HUES64 (cell line): ENCODE data around the gene ANKRD16.
"Not testable (repeated sequence)": the region's sequence is repeated elsewhere in the genome, so short reads cannot be mapped to it uniquely, and the experiment has no call there.

Source experiments
- H3K27ac ChIP-seq: 2 replicates; pipeline ENCODE4 v1.7.0; 2013; ENCODE audit warnings: low read depth, low read length, inconsistent platforms
- H3K27me3 ChIP-seq: 2 replicates; pipeline ENCODE4 v1.6.1; 2013; ENCODE audit warnings: mild to moderate bottlenecking, low read length; ENCODE audit not compliant: insufficient read depth
- H3K36me3 ChIP-seq: 2 replicates; pipeline ENCODE4 v1.6.1; 2013; ENCODE audit warnings: mild to moderate bottlenecking, low read length; ENCODE audit not compliant: insufficient read depth
- H3K4me1 ChIP-seq: 2 replicates; pipeline ENCODE4 v1.6.1; 2013; ENCODE audit warnings: mild to moderate bottlenecking, low read length, moderate library complexity; ENCODE audit not compliant: insufficient read depth
- H3K4me3 ChIP-seq: 2 replicates; pipeline ENCODE4 v1.5.1; 2013; ENCODE audit warnings: mild to moderate bottlenecking, low read length, moderate library complexity
- H3K9ac ChIP-seq: 2 replicates; pipeline ENCODE4 v1.6.1; 2013; ENCODE audit warnings: mild to moderate bottlenecking, low read depth, low read length
- H3K9me3 ChIP-seq: 2 replicates; pipeline ENCODE4 v1.6.1; 2013; ENCODE audit warnings: low read depth, low read length; ENCODE audit not compliant: insufficient read depth
- WGBS: fragments of 150-250, 120-280 bp; methylation state at CpG from one replicate; pipeline ENCODE4 v1.1.7; 2013; ENCODE audit warnings: missing lambda C conversion rate; 5-methylcytosine and 5-hydroxymethylcytosine counted together

Gene ANKRD16

DNA sequence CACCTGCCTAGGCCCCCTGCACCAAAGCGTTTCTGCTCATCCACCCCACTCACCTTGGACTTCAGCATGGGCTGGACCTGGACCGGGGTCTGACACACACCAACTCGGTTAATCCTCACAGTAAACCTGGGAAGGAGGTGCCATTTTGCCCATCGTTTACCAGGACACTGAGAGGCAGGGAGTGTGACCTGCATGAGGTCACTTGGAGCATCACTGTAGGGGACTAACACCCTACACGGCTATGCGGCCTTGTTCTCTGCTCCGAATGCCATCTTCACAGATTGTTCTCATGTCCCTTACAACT is 33.0 kb downstream of the ANKRD16 start:
- no peak overlapping the region for H3K27ac ChIP-seq
- H3K4me1 ChIP-seq = no peaks in the 10 kb centered on the region
- H3K27me3 ChIP-seq = no peaks in the 10 kb centered on the region
- no peak overlapping the region for H3K9ac ChIP-seq
- H3K9me3 ChIP-seq = no peaks in the 10 kb centered on the region
- H3K36me3 ChIP-seq = no peaks in the 10 kb centered on the region
- no peak overlapping the region for H3K4me3 ChIP-seq
- WGBS = 89% methylated on average over 7 of the region's 7 CpGs

DNA sequence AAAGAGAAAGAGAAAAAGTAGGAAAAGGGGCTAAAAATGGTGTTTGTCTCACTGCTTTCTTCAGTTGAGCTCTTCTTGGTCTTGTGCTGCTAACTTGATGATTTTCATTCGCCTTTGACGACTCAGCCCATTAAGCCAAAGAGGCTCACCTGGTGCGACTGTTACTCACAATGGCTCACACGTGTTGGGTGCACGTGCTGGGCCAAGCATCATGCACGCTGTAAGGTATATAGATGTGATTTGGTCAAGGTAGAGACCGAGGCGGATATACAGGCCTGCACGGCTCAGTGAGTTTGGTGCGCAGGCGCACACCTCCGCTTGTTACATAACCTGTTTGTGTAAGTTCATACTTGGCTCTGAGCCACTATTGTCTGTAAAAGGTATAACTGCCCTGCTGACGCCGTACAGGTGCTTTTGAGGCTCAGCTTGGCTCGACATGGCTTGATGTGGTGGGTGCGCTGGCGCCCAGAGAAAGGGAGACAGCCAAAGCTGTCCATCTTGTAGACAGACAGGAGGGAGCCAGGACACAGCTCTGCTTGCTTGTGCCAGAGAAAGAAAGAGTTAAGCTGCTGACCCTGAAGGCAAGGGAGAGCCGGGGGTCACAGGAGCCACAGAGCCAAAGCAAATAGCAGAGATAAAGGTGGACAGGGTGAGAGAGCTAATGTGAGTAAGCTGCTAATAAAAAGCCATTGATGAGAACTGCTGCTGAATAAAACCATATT is 33.6 kb downstream of the ANKRD16 start:
- Histone ChIP-seq H3K9me3 (no peaks in the 10 kb centered on the region), H3K4me3 (no peak overlapping the region), H3K27ac (no peak overlapping the region), H3K27me3 (no peaks in the 10 kb centered on the region), H3K9ac (no peak overlapping the region), H3K4me1 (no peaks in the 10 kb centered on the region), H3K36me3 (no peaks in the 10 kb centered on the region)
- WGBS = 82% methylated on average over 18 of the region's 18 CpGs

DNA sequence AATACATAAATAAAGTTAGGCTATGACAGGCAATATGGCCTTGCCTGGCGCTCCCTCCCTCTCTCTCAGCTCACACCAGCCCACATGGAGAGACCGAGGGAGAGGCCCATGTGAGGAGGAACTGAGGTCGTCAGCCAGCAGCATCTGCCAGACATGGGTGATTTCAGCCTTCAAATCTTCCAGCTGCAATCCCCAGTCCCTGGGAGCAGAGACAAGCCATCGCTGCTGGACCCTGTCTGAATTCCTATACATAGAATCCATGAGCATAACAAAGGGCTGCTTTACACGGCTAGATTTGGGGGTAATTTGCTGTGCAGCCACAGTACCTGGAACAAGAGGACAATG is 35.6 kb downstream of the ANKRD16 start:
- H3K36me3 ChIP-seq = no peaks in the 10 kb centered on the region

DNA sequence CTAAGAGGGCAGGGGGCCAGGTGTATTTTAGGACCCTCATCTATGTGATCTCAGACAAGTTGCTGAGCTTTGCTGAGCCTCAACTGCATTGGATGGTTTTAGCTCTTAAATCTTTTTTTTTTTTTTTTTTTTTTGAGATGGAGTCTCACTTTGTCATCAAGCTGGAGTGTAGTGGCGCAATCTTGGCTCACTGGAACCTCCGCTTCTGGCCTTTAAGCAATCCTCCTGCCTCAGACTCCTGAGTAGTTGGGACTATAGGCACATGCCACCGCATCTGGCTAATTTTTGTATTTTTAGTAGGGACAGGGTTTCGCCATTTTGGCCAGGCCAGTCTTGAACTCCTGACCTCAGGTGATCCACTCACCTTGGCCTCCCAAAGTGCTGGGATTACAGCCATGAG is 43.0 kb downstream of the ANKRD16 start:
- H3K4me3 ChIP-seq, H3K36me3 ChIP-seq, H3K9me3 ChIP-seq, H3K9ac ChIP-seq, H3K27me3 ChIP-seq, H3K4me1 ChIP-seq, H3K27ac ChIP-seq: not testable (repeated sequence)
- WGBS = 97% methylated on average over 4 of the region's 4 CpGs

More for the DNA sequence above, 35.6 kb downstream of the ANKRD16 start:
- Histone ChIP-seq H3K9me3 (no peaks in the 10 kb centered on the region), H3K4me1 (no peaks in the 10 kb centered on the region), H3K4me3 (no peak overlapping the region), H3K27me3 (no peaks in the 10 kb centered on the region), H3K9ac (no peak overlapping the region), H3K27ac (no peak overlapping the region)
- 82% methylated on average over 5 of the region's 5 CpGs for WGBS

DNA sequence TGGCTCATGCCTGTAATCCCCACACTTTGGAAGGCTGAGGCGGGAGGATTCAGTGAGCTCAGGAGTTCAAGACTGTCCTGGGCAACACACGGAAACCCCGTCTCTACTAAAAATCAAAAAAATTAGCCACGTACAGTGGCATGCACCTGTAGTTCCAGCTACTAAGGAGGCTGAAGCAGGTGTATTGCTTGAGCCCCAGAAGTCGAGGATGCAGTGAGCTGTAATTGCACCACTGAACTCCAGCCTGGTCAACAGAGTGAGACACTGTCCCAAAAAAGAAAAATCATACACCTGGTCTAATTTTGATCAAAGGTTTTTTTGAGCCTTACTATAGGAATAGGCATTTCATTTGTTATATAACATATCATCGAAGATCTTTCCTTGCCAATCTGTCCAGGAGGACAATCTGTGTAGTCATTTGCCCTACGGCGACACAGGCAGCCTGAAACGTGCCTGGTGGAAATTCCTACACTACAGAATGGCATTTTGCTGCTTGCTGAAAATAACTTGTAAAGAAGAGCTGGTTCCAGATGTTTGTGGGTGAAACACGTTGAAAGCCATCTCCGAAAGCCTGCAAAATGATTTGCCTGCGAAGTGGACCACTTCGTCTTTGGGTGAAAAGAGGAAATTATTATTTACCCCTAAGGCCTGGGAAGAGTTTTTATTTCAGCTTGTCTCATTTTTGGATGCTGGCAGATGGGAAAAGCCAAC is 45.2 kb downstream of the ANKRD16 start:
- WGBS = 93% methylated on average over 13 of the region's 13 CpGs
- no peak overlapping the region for H3K4me3 ChIP-seq
- H3K36me3 ChIP-seq = no peaks in the 10 kb centered on the region
- H3K27ac ChIP-seq = no peak overlapping the region
- no peaks in the 10 kb centered on the region for H3K9me3 ChIP-seq
- H3K4me1 ChIP-seq = 0 out of 2 replicates have a peak, but pooled peaks cover 4% of the 10 kb centered on the region
- H3K9ac ChIP-seq = no peak overlapping the region
- no peaks in the 10 kb centered on the region for H3K27me3 ChIP-seq

DNA sequence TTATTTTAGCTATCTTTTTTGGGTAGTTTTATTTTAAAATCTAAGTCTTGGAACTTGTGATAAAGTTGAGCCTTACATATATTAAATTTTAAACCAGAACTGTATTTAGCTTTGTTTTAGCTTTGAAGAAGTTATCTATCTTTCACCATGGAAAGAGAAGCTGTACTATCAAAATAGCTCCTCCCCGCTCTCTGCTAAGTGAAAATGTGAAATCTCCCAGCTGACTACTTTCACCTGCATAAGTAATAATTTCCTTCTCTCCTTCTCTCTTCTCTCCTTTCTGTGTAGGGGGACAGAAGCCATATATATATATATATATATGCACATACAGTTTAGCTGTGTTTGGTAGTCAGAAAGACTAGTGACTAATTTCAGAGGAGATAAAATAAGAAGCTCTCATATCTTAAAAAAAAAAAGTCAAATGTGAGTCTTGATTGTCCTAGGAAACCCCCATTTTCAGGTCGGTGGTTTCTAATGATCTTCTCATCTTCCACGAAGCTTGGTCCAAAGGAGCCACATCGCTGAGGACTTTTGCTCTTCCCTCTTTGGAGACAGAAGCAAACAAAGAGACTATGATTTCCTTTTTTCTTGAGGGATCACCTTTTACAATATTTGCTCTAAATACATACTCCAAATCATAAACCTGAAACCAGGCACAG is 45.9 kb downstream of the ANKRD16 start:
- Histone ChIP-seq H3K27ac (no peak overlapping the region), H3K9me3 (no peaks in the 10 kb centered on the region), H3K36me3 (no peaks in the 10 kb centered on the region), H3K4me1 (0 out of 2 replicates have a peak, but pooled peaks cover 4% of the 10 kb centered on the region), H3K4me3 (no peak overlapping the region), H3K9ac (no peak overlapping the region), H3K27me3 (no peaks in the 10 kb centered on the region)
- 98% methylated on average over 4 of the region's 4 CpGs for WGBS

DNA sequence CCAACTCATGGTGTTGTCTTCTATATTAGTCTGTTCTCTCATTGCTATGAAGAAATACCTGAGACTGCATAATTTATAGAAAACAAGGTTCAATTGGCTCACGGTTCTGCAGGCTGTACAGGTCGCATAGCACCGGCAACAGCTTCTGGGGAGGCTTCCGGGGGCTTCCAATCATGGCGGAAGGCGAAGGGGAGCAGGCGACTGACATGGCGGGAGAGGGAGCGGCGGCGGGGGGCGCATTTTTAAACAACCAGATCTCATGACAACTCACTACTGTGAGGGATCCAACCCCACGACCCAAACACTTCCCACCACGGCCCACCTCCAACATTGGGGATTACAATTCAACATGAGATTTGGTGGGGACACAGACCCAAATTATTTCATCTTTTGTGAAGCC is 47.7 kb downstream of the ANKRD16 start:
- WGBS = 90% methylated on average over 14 of the region's 14 CpGs
- H3K36me3 ChIP-seq = no peaks in the 10 kb centered on the region
- no peaks in the 10 kb centered on the region for H3K9me3 ChIP-seq
- H3K4me3 ChIP-seq = no peak overlapping the region
- no peak overlapping the region for H3K27ac ChIP-seq
- no peaks in the 10 kb centered on the region for H3K27me3 ChIP-seq
- no peak overlapping the region for H3K9ac ChIP-seq
- 0 out of 2 replicates have a peak, but pooled peaks cover 4% of the 10 kb centered on the region for H3K4me1 ChIP-seq

DNA sequence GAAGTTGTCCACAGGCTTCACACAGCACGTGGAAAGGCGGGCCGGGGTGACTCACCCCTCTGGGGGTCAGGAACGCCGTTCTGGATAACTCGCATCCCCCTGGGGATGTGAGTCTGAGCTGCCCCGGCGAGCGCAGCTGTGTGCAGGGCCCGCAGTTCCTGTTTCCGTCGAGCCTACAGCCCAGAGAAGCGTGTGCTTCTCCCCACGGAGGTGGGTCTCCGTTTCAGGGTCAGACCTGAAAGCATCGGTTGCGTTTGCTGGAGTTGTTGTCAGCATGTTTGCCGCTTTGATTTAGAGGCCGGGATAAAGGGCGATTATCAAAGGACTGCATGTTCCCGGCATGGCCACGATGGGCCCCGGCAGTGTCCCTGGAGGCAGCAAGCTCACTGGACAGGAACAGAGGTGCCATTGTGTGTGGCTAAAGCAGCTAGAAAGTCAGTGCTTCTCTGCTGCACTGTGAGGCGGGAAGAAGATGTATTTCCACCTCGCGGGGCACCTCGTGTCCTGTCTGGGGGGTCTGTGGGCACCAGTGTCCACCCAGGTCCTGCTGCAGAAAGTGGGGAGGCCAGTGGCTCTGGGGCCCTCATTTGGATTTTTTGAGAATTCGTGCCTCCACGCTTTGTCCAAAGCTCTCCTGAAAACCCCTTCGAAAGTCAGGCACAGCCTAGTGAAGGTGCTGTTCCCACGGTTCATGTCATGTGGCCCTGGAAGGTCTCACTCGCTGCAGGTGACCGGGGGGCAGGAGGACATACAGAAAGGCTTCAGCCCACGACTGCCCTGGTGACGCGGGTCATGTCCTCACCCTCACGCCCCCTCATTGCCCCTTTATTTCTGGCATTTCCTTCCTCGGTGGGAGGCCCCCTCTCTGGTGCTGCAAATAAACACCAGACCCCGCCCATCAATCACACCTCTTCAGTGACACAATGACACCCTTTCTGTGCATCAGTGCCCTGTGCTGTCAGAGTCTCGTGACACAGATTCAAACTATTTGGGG is 49.1 kb downstream of the ANKRD16 start:
- WGBS = 63% methylated on average over 40 of the region's 40 CpGs
- Histone ChIP-seq H3K27ac (no peak overlapping the region), H3K4me3 (no peak overlapping the region)

DNA sequence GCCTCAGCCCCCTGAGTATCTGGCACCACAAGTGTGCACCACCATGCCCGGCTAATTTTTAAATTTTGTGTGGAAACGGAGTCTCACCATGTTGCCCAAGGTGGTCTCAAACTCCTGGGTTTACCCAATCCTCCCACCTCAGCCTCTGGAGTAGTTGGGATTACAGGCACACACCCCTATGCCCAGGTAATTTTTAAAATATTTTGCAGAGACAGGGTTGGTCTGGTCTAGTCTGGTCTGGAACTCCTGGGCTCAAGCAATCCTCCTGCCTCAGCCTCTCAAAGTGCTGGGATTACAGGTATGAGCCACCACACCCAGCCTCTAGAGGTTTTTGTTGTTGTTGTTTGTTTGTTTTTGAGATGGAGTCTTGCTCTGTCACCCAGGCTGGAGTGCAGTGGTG is 53.5 kb downstream of the ANKRD16 start:
- H3K9me3 ChIP-seq, H3K9ac ChIP-seq, H3K27ac ChIP-seq, H3K4me1 ChIP-seq, H3K36me3 ChIP-seq, H3K27me3 ChIP-seq, H3K4me3 ChIP-seq: not testable (repeated sequence)
- WGBS = 92% methylated on average over 2 of the region's 2 CpGs

More for the DNA sequence above, 49.1 kb downstream of the ANKRD16 start:
- 0 out of 2 replicates have a peak, but pooled peaks cover 4% of the 10 kb centered on the region for H3K4me1 ChIP-seq
- H3K9me3 ChIP-seq = no peaks in the 10 kb centered on the region
- H3K27me3 ChIP-seq = no peaks in the 10 kb centered on the region
- H3K9ac ChIP-seq = no peak overlapping the region
- H3K36me3 ChIP-seq = no peaks in the 10 kb centered on the region

DNA sequence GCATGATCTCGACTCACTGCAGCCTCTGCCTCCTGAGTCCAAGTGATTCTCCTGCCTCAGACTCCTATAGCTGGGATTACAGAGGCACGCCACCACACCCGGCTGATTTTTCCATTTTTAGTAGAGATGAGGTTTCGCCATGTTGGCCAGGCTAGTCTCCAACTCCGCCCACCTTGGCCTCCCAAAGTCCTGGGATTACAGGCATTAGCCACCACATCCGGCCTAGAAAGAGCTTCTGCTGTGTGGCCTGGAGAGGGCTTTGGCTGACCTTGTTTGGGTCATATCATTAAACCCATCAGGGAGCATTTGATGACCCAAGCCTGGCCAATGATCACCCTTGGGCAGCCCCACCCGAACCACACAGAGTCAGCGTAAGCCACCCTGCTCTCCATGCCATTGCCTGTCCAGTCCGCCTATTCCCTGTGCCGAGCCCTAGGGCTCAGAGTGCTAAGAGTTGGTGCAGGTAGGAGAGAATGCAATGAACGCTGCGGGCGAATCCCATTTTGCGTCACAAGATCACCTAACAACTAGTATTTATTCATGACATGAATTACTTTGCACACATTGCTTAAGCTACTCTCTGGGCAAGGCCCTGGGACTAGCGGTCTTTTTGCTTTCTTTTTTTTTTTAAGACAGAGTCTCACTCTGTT is 54.1 kb downstream of the ANKRD16 start:
- whole genome bisulfite sequencing = 96% methylated on average over 15 of the region's 15 CpGs

More for the DNA sequence above, 54.1 kb downstream of the ANKRD16 start:
- Histone ChIP-seq H3K9ac (no peak overlapping the region), H3K4me1 (no peaks in the 10 kb centered on the region), H3K27ac (no peak overlapping the region), H3K27me3 (no peaks in the 10 kb centered on the region), H3K36me3 (no peaks in the 10 kb centered on the region), H3K9me3 (no peaks in the 10 kb centered on the region), H3K4me3 (no peak overlapping the region)
